HepG2 (cell line): Measurements from ENCODE around the gene FBXW8. TPM values are rescaled to one million over a fixed set of nuclear protein-coding genes. Genes with fewer than 3 reads are reported as not detected.

Experiments
- ATAC-seq: fragments of 200-7000 bp; cut with Tn5 transposase; 3 replicates; pipeline ENCODE4 v1.9.1; 2020; ENCODE audit warnings: mild to moderate bottlenecking, moderate library complexity
- BruUV-seq: library from RNA; stranded (reverse); fragments of 400-500 nt; replicated peaks from 2 replicates; lab custom pipeline; 2021; lab: Mats Ljungman, UMichigan
- CTCF ChIA-PET: fragments of 300-600 bp; formaldehyde crosslinking; extraction: SDS; loops from one replicate; lab custom pipeline; 2021; ENCODE audit warnings: low total read pairs, inconsistent platforms, low intra/inter-chr PET ratio; lab: Yijun Ruan, JAX
- POLR2A ChIA-PET: fragments of 350-600 bp; sonication (Branson Sonifier 250); formaldehyde crosslinking; loops from one replicate; lab custom pipeline; 2020; ENCODE audit warnings: antibody characterized with exemption, inconsistent platforms; lab: Yijun Ruan, JAX
- DNase-seq: peaks from one replicate; pipeline ENCODE4 v3.0.0-alpha.2; 2015; ENCODE audit warnings: low spot score
- FAIRE-seq: peaks from 3 replicates; lab custom pipeline; 2011; peaks lifted over from hg19 to GRCh38; lab: Jason Lieb, UNC
- H2AFZ ChIP-seq: one replicate; pipeline ENCODE4 v1.6.1; 2011; ENCODE audit warnings: low read length, inconsistent platforms
- H3K27ac ChIP-seq: fragments of 300-600 bp; 3 replicates; pipeline ENCODE4 v1.8.0; 2011; ENCODE audit warnings: mixed run types, mild to moderate bottlenecking, mixed read lengths, low read length, inconsistent platforms; ENCODE audit not compliant: insufficient read depth; ENCODE audit errors: extremely low read length
- H3K27me3 ChIP-seq, 2 experiments: fragments of 200-600 bp in 1 of 2; 2 replicates in 1 of 2; 3 replicates in 1 of 2; pipeline versions ENCODE4 v1.6.0 to v1.8.0; 2011; ENCODE audit warnings: low read length in 2 of 2, mild to moderate bottlenecking in 2 of 2, moderate library complexity in 2 of 2, inconsistent platforms in 1 of 2; ENCODE audit not compliant: insufficient read depth in 2 of 2, control insufficient read depth in 1 of 2
- H3K36me3 ChIP-seq, 2 experiments: fragments of 200-600 bp in 1 of 2; replicated peaks in 1 of 2; 2 replicates in 1 of 2; 3 replicates in 1 of 2; pipeline versions ENCODE4 v1.5.1 to v1.8.0; 2011; ENCODE audit warnings: low read length in 2 of 2, inconsistent platforms in 1 of 2; ENCODE audit not compliant: insufficient read depth in 2 of 2, control insufficient read depth in 1 of 2
- H3K4me1 ChIP-seq: 2 replicates; pipeline ENCODE4 v1.5.1; 2012; ENCODE audit warnings: low read length, inconsistent platforms; ENCODE audit not compliant: insufficient read depth
- H3K4me2 ChIP-seq: 2 replicates; pipeline ENCODE4 v1.6.0; 2011; ENCODE audit warnings: low read depth, low read length, inconsistent platforms
- H3K4me3 ChIP-seq, 3 experiments: fragments of 200-600 bp in 1 of 3; sonication (generic), shearing (Covaris generic) in 1 of 3; replicated peaks in 1 of 3; 2 replicates each; pipeline ENCODE4 v1.5.1; 2011 to 2016; ENCODE audit warnings: low read length in 3 of 3, inconsistent platforms in 2 of 3, low read depth in 2 of 3, mild to moderate bottlenecking in 2 of 3, control low read depth in 1 of 3, mixed read lengths in 1 of 3; ENCODE audit not compliant: insufficient read depth in 1 of 3
- H3K79me2 ChIP-seq: one replicate; pipeline ENCODE4 v1.6.1; 2011; ENCODE audit warnings: low read length, inconsistent platforms; ENCODE audit not compliant: insufficient read depth
- H3K9ac ChIP-seq: 2 replicates; pipeline ENCODE4 v1.6.0; 2011; ENCODE audit warnings: mild to moderate bottlenecking, low read depth, low read length, inconsistent platforms; ENCODE audit not compliant: insufficient read depth
- H3K9me3 ChIP-seq: 2 replicates; pipeline ENCODE4 v1.5.1; 2012; ENCODE audit warnings: mild to moderate bottlenecking, low read length
- H4K20me1 ChIP-seq: 2 replicates; pipeline ENCODE4 v1.6.0; 2011; ENCODE audit warnings: inconsistent platforms, mild to moderate bottlenecking, low read length, moderate library complexity; ENCODE audit not compliant: insufficient read depth
- JARID2 ChIP-seq: sonication (generic); formaldehyde crosslinking; IDR thresholded peaks from 2 replicates; pipeline ENCODE4 v1.8.1; 2023; ENCODE audit warnings: missing genetic modification reagents, inconsistent platforms; ENCODE audit not compliant: insufficient replicate concordance
- KDM2A ChIP-seq: sonication (generic); formaldehyde crosslinking; IDR thresholded peaks from 2 replicates; pipeline ENCODE4 v1.4.0; 2020; ENCODE audit warnings: low read depth, missing genetic modification reagents, borderline replicate concordance
- MLXIP ChIP-seq: sonication (generic); formaldehyde crosslinking; IDR thresholded peaks from 2 replicates; pipeline ENCODE4 v1.9.0; 2021; ENCODE audit warnings: missing genetic modification reagents, borderline replicate concordance
- RBAK ChIP-seq: sonication (generic); formaldehyde crosslinking; IDR thresholded peaks from 2 replicates; pipeline ENCODE4 v1.5.1; 2020; ENCODE audit warnings: mild to moderate bottlenecking, missing genetic modification reagents
- SALL2 ChIP-seq: sonication (generic); formaldehyde crosslinking; IDR thresholded peaks from 2 replicates; pipeline ENCODE4 v1.8.1; 2023; ENCODE audit warnings: mild to moderate bottlenecking, missing genetic modification reagents, inconsistent platforms
- THRA ChIP-seq: sonication (generic); formaldehyde crosslinking; IDR thresholded peaks from 2 replicates; pipeline ENCODE4 v1.4.0; 2020; ENCODE audit warnings: missing genetic modification reagents, borderline replicate concordance
- ZBTB2 ChIP-seq: sonication (generic); formaldehyde crosslinking; IDR thresholded peaks from 2 replicates; pipeline ENCODE4 v1.8.0; 2022; ENCODE audit warnings: low read depth, missing genetic modification reagents
- ZBTB26 ChIP-seq: IDR thresholded peaks from 2 replicates; pipeline ENCODE4 v1.6.1; 2016; ENCODE audit warnings: missing compliant biosample characterization, missing genetic modification reagents, borderline replicate concordance
- ZNF234 ChIP-seq: sonication (generic); formaldehyde crosslinking; conservative IDR thresholded peaks from 2 replicates; pipeline ENCODE4 v1.5.1; 2020; ENCODE audit warnings: mild to moderate bottlenecking, missing genetic modification reagents
- ZNF496 ChIP-seq: sonication (generic); formaldehyde crosslinking; IDR thresholded peaks from 2 replicates; pipeline ENCODE4 v1.8.1; 2023; ENCODE audit warnings: mild to moderate bottlenecking, moderate library complexity, missing genetic modification reagents; ENCODE audit not compliant: insufficient replicate concordance
- ZNF629 ChIP-seq: sonication (generic); formaldehyde crosslinking; conservative IDR thresholded peaks from 2 replicates; pipeline ENCODE4 v1.5.0; 2020; ENCODE audit warnings: missing genetic modification reagents
- WGBS: methylation state at CpG from one replicate; pipeline ENCODE4 v1.1.6; 2017; ENCODE audit warnings: low lambda C conversion rate; 5-methylcytosine and 5-hydroxymethylcytosine counted together
- in situ Hi-C: cut with HindIII; loops from 2 replicates; pipeline ENCODE4 v1.10.0; 2017; ENCODE audit warnings: low pct_unique_long_range_greater_than_20kb; ENCODE audit not compliant: extremely low pct_ligation_motif_present
- intact Hi-C: fragments of 100-400 bp; cut with micrococcal nuclease; formaldehyde crosslinking; loops from one replicate; pipeline ENCODE4 v1.10.0; 2022; ENCODE audit not compliant: unreplicated experiment
- polyA plus RNA-seq, 8 experiments: library from polyadenylated mRNA; depleted of rRNA in 3 of 8; stranded (reverse) in 7 of 8; unstranded in 1 of 8; fragments of >200 nt; fragmentation: Illumina TruSeq in 4 of 8; extraction: Trizol in 4 of 8; gene quantifications; 2 replicates each; pipeline versions ENCODE4 v1.2.1 to v1.2.3, GENCODE V29; 2011 to 2016; ENCODE audit warnings: low read depth in 4 of 8, missing spikeins in 1 of 8, mixed read lengths in 1 of 8; ENCODE audit not compliant: insufficient read depth in 1 of 8
- total RNA-seq, 5 experiments: library from RNA; depleted of rRNA; stranded (reverse); fragments of >200 nt; fragmentation: Illumina TruSeq; extraction: Trizol; gene quantifications; 2 replicates each; pipeline ENCODE4 v1.2.3, GENCODE V29; 2016; ENCODE audit warnings: low read depth in 1 of 5

Gene FBXW8
- total and polyA plus RNA-seq, 2 of the 13 experiments (the other 11 are each of a cell fraction or from before 2014, with no cell fraction given) = 5.1 to 5.9 TPM

GRCh38 chr12:116887244-116887643, 23.5 kb upstream of the FBXW8 start:
- ChIA-PET POLR2A (no interaction called here), CTCF (no interaction called here)
- no peaks in the 10 kb centered on the region for H3K79me2 ChIP-seq
- no peaks in the 10 kb centered on the region for H4K20me1 ChIP-seq
- H3K9ac ChIP-seq = no peak overlapping the region
- 17% methylated on average over 1 of the region's 1 CpG for WGBS
- FAIRE-seq (no peak), ATAC-seq (no peak), DNase-seq (no peak)
- H3K4me3 ChIP-seq = no peak overlapping the region
- H3K9me3 ChIP-seq = no peaks in the 10 kb centered on the region
- H3K36me3 ChIP-seq = no peaks in the 10 kb centered on the region
- peaks cover 4 to 37% of the 10 kb centered on the region in 2 experiments for H3K27me3 ChIP-seq
- H3K4me1 ChIP-seq = peaks cover 13% of the 10 kb centered on the region
- H2AFZ ChIP-seq = no peak overlapping the region
- intact Hi-C loops (no loop called here), in situ Hi-C loops (no loop called here)
- no TSS peak for BruUV-seq
- H3K27ac ChIP-seq = no peak overlapping the region
- no peak overlapping the region for H3K4me2 ChIP-seq
- peak; percentile 58 for TF ChIP-seq ZNF629 (CRISPR knock-in tag)
- no peak for TF ChIP-seq ZNF234 (CRISPR knock-in tag)
- no peak for TF ChIP-seq JARID2 (CRISPR knock-in tag)

- Histone ChIP-seq H3K9me3 (no peaks in the 10 kb centered on the region), H2AFZ (no peak overlapping the region), H3K9ac (no peak overlapping the region), H3K4me1 (peaks cover 10% of the 10 kb centered on the region), H3K4me3 (no peak overlapping the region), H3K27me3 (peaks cover under 1 to 31% of the 10 kb centered on the region in 2 experiments; a peak in 4 of 5 replicates), H4K20me1 (no peaks in the 10 kb centered on the region), H3K79me2 (no peaks in the 10 kb centered on the region), H3K27ac (no peak overlapping the region), H3K4me2 (no peak overlapping the region), H3K36me3 (no peaks in the 10 kb centered on the region)
- 15% methylated on average over 6 of the region's 6 CpGs for WGBS
- DNase-seq = no peak
- no peak for FAIRE-seq
- no peak for ATAC-seq
- ChIA-PET POLR2A (no interaction called here), CTCF (no interaction called here)
- intact Hi-C loops (no loop called here), in situ Hi-C loops (no loop called here)
- no TSS peak for BruUV-seq
- TF ChIP-seq ZBTB2 (CRISPR knock-in tag) (no peak), SALL2 (CRISPR knock-in tag) (no peak), RBAK (no peak), ZBTB26 (CRISPR knock-in tag) (no peak), THRA (CRISPR knock-in tag) (no peak), KDM2A (no peak), MLXIP (CRISPR knock-in tag) (no peak), ZNF496 (CRISPR knock-in tag) (no peak)
These were observed 22.9 kb upstream of the FBXW8 start for GRCh38 chr12:116887897-116888296.
